K562 (cell line): ENCODE data around the gene RBM26.

Source experiments
- MCM3 ChIP-seq: fragments of 450-650 bp; IDR thresholded peaks from 2 replicates; pipeline ENCODE4 v1.6.1; 2016
- TSC22D4 ChIP-seq: fragments of 450-650 bp; IDR thresholded peaks from 2 replicates; pipeline ENCODE4 v1.6.1; 2016; ENCODE audit warnings: missing genetic modification characterization, missing biosample characterization, control low read depth
- ZNF146 ChIP-seq: IDR thresholded peaks from one replicate; pipeline ENCODE4 v1.6.1; 2018; ENCODE audit warnings: missing compliant biosample characterization; ENCODE audit not compliant: unreplicated experiment
- TF ChIP-seq, protein P1 (sequence below): sonication (generic); formaldehyde crosslinking; IDR thresholded peaks from 2 replicates; pipeline ENCODE4 v1.8.1; 2023; ENCODE audit warnings: mild to moderate bottlenecking, missing genetic modification reagents
- TF ChIP-seq, protein P2 (sequence below): fragments of 250-450 bp; sonication (Bioruptor Pico); IDR thresholded peaks from 2 replicates; pipeline ENCODE4 v1.5.0; 2022; ENCODE audit warnings: mild to moderate bottlenecking
- TF ChIP-seq, protein P3 (sequence below), 3 experiments: IDR thresholded peaks in 2 of 3; conservative IDR thresholded peaks in 1 of 3; 2 replicates each; pipeline ENCODE4 v1.5.1; 2011 to 2012; ENCODE audit warnings: low read length in 3 of 3, mild to moderate bottlenecking in 3 of 3, control low read depth in 2 of 3, improper control_type of control experiment in 1 of 3, inconsistent platforms in 1 of 3, low read depth in 1 of 3, mixed read lengths in 1 of 3, moderate library complexity in 1 of 3; ENCODE audit not compliant: insufficient read depth in 2 of 3

DNA sequence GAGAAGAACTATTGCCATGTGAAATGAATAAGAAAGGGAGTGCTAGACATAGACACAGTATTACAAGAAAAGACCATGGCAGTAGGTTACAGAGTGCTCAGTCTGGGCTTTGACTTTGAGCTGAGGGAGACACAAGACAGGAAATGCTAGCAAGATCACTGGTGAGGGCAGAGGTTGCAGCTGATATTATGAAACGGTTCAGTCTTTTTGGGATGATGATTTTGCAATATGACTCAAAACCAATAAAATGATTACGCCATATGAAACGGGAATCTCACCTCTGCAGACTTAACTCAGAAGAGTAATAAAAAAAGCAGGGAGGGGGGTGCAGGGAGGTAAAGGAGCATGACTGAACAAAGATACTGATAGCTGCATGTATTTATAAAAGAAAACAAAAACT, 123.1 kb downstream of the RBM26 start:
- TF ChIP-seq, protein P1, sequence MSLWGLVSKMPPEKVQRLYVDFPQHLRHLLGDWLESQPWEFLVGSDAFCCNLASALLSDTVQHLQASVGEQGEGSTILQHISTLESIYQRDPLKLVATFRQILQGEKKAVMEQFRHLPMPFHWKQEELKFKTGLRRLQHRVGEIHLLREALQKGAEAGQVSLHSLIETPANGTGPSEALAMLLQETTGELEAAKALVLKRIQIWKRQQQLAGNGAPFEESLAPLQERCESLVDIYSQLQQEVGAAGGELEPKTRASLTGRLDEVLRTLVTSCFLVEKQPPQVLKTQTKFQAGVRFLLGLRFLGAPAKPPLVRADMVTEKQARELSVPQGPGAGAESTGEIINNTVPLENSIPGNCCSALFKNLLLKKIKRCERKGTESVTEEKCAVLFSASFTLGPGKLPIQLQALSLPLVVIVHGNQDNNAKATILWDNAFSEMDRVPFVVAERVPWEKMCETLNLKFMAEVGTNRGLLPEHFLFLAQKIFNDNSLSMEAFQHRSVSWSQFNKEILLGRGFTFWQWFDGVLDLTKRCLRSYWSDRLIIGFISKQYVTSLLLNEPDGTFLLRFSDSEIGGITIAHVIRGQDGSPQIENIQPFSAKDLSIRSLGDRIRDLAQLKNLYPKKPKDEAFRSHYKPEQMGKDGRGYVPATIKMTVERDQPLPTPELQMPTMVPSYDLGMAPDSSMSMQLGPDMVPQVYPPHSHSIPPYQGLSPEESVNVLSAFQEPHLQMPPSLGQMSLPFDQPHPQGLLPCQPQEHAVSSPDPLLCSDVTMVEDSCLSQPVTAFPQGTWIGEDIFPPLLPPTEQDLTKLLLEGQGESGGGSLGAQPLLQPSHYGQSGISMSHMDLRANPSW (CRISPR knock-in tag) = no peak
- TF ChIP-seq TSC22D4 (tag) (no peak), MCM3 (no peak), ZNF146 (CRISPR knock-in tag) (no peak)
- TF ChIP-seq, protein P2, sequence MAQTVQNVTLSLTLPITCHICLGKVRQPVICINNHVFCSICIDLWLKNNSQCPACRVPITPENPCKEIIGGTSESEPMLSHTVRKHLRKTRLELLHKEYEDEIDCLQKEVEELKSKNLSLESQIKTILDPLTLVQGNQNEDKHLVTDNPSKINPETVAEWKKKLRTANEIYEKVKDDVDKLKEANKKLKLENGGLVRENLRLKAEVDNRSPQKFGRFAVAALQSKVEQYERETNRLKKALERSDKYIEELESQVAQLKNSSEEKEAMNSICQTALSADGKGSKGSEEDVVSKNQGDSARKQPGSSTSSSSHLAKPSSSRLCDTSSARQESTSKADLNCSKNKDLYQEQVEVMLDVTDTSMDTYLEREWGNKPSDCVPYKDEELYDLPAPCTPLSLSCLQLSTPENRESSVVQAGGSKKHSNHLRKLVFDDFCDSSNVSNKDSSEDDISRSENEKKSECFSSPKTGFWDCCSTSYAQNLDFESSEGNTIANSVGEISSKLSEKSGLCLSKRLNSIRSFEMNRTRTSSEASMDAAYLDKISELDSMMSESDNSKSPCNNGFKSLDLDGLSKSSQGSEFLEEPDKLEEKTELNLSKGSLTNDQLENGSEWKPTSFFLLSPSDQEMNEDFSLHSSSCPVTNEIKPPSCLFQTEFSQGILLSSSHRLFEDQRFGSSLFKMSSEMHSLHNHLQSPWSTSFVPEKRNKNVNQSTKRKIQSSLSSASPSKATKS (CRISPR knock-in tag) = no peak
- TF ChIP-seq, protein P3, sequence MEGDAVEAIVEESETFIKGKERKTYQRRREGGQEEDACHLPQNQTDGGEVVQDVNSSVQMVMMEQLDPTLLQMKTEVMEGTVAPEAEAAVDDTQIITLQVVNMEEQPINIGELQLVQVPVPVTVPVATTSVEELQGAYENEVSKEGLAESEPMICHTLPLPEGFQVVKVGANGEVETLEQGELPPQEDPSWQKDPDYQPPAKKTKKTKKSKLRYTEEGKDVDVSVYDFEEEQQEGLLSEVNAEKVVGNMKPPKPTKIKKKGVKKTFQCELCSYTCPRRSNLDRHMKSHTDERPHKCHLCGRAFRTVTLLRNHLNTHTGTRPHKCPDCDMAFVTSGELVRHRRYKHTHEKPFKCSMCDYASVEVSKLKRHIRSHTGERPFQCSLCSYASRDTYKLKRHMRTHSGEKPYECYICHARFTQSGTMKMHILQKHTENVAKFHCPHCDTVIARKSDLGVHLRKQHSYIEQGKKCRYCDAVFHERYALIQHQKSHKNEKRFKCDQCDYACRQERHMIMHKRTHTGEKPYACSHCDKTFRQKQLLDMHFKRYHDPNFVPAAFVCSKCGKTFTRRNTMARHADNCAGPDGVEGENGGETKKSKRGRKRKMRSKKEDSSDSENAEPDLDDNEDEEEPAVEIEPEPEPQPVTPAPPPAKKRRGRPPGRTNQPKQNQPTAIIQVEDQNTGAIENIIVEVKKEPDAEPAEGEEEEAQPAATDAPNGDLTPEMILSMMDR (IDR thresholded peaks at IDR 0.05 in 2 of 3, conservative IDR thresholded peaks at IDR 0.05 in 1 of 3; ENCODE audit: insufficient read depth in 2 of 3, low read depth in 1 of 3, low read length in 3 of 3) = no peak
